HepG2 (cell line): ENCODE results near the gene CCDC97. TPM values are rescaled to one million over a fixed set of nuclear protein-coding genes. Genes with fewer than 3 reads are reported as not detected.
A peak's percentile ranks its signal among the peaks of the same experiment; 100 is the strongest.

Source experiments
- ADNP ChIP-seq: sonication (generic); formaldehyde crosslinking; IDR thresholded peaks from 2 replicates; pipeline ENCODE4 v1.4.0; 2020; ENCODE audit warnings: missing genetic modification reagents
- ARID2 ChIP-seq: sonication (generic); formaldehyde crosslinking; IDR thresholded peaks from 2 replicates; pipeline ENCODE4 v1.8.1; 2022; ENCODE audit warnings: mild to moderate bottlenecking, missing genetic modification reagents, borderline replicate concordance
- CENPX ChIP-seq: sonication (generic); formaldehyde crosslinking; IDR thresholded peaks from 2 replicates; pipeline ENCODE4 v1.9.0; 2021; ENCODE audit warnings: mild to moderate bottlenecking, missing genetic modification reagents, moderate library complexity
- CREB3 ChIP-seq: sonication (generic); formaldehyde crosslinking; IDR thresholded peaks from 2 replicates; pipeline ENCODE4 v1.5.0; 2020; ENCODE audit warnings: missing genetic modification reagents
- DDIT3 ChIP-seq: sonication (generic); formaldehyde crosslinking; IDR thresholded peaks from 2 replicates; pipeline ENCODE4 v1.4.0; 2020; ENCODE audit warnings: mild to moderate bottlenecking, missing genetic modification reagents
- GATAD1 ChIP-seq: IDR thresholded peaks from 2 replicates; pipeline ENCODE4 v1.6.1; 2016; ENCODE audit warnings: missing genetic modification reagents, missing compliant biosample characterization
- HDAC6 ChIP-seq: fragments of 200-600 bp; sonication (generic); IDR thresholded peaks from 2 replicates; pipeline ENCODE4 v1.7.0; 2017; ENCODE audit warnings: mild to moderate bottlenecking, antibody characterized with exemption, low read length, low read depth
- HIVEP1 ChIP-seq: sonication (generic); formaldehyde crosslinking; IDR thresholded peaks from 2 replicates; pipeline ENCODE4 v1.4.0; 2020; ENCODE audit warnings: mild to moderate bottlenecking, missing genetic modification reagents
- HMG20A ChIP-seq: IDR thresholded peaks from 2 replicates; pipeline ENCODE4 v1.6.1; 2016; ENCODE audit warnings: borderline replicate concordance
- ISX ChIP-seq: sonication (generic); formaldehyde crosslinking; conservative IDR thresholded peaks from 2 replicates; pipeline ENCODE4 v1.5.0; 2020; ENCODE audit warnings: missing genetic modification reagents
- KLF12 ChIP-seq: sonication (generic); formaldehyde crosslinking; IDR thresholded peaks from 2 replicates; pipeline ENCODE4 v1.4.0; 2020; ENCODE audit warnings: missing genetic modification reagents, borderline replicate concordance
- MATR3 ChIP-seq: sonication (generic); formaldehyde crosslinking; IDR thresholded peaks from 2 replicates; pipeline ENCODE4 v1.4.0; 2020; ENCODE audit warnings: missing genetic modification reagents
- MAX ChIP-seq: IDR thresholded peaks from 2 replicates; pipeline ENCODE4 v1.6.1; 2012; ENCODE audit warnings: inconsistent platforms
- MEF2D ChIP-seq: sonication (generic); formaldehyde crosslinking; IDR thresholded peaks from 2 replicates; pipeline ENCODE4 v1.5.1; 2020; ENCODE audit warnings: mild to moderate bottlenecking, missing genetic modification reagents
- MEIS2 ChIP-seq: sonication (generic); formaldehyde crosslinking; IDR thresholded peaks from 2 replicates; pipeline ENCODE4 v1.9.0; 2021; ENCODE audit warnings: mild to moderate bottlenecking, missing genetic modification reagents
- NFIC ChIP-seq: IDR thresholded peaks from 2 replicates; pipeline ENCODE4 v1.6.1; 2012; ENCODE audit warnings: mild to moderate bottlenecking, low read length, inconsistent platforms
- PAF1 ChIP-seq: IDR thresholded peaks from 2 replicates; pipeline ENCODE4 v1.6.1; 2016; ENCODE audit warnings: missing genetic modification reagents, missing compliant biosample characterization
- SRF ChIP-seq: IDR thresholded peaks from 2 replicates; pipeline ENCODE4 v1.6.1; 2011; ENCODE audit warnings: mild to moderate bottlenecking, low read depth, low read length, moderate library complexity
- U2AF2 ChIP-seq: fragments of 200-400 bp; formaldehyde crosslinking; IDR thresholded peaks from 2 replicates; pipeline ENCODE4 v1.6.1; 2017; ENCODE audit warnings: low read depth, mild to moderate bottlenecking, low read length
- ZNF224 ChIP-seq: sonication (generic); formaldehyde crosslinking; IDR thresholded peaks from 2 replicates; pipeline ENCODE4 v1.5.0; 2020; ENCODE audit warnings: mild to moderate bottlenecking, missing genetic modification reagents
- ZNF234 ChIP-seq: sonication (generic); formaldehyde crosslinking; conservative IDR thresholded peaks from 2 replicates; pipeline ENCODE4 v1.5.1; 2020; ENCODE audit warnings: mild to moderate bottlenecking, missing genetic modification reagents
- ZNF317 ChIP-seq: sonication (generic); formaldehyde crosslinking; IDR thresholded peaks from 2 replicates; pipeline ENCODE4 v1.5.0; 2020; ENCODE audit warnings: mild to moderate bottlenecking, missing genetic modification reagents
- ZNF446 ChIP-seq: sonication (generic); formaldehyde crosslinking; IDR thresholded peaks from 2 replicates; pipeline ENCODE4 v1.5.0; 2020; ENCODE audit warnings: mild to moderate bottlenecking, missing genetic modification reagents
- ZNF512B ChIP-seq: sonication (generic); formaldehyde crosslinking; IDR thresholded peaks from 2 replicates; pipeline ENCODE4 v1.5.1; 2020; ENCODE audit warnings: missing genetic modification reagents, mild to moderate bottlenecking, borderline replicate concordance
- ZNF703 ChIP-seq: sonication (generic); formaldehyde crosslinking; IDR thresholded peaks from 2 replicates; pipeline ENCODE4 v1.5.1; 2020; ENCODE audit warnings: missing genetic modification reagents, mild to moderate bottlenecking, moderate library complexity, borderline replicate concordance
- ZNF724P ChIP-seq: sonication (generic); formaldehyde crosslinking; IDR thresholded peaks from 2 replicates; pipeline ENCODE4 v1.8.0; 2022; ENCODE audit warnings: missing genetic modification reagents, borderline replicate concordance
- ZNF737 ChIP-seq: sonication (generic); formaldehyde crosslinking; IDR thresholded peaks from 2 replicates; pipeline ENCODE4 v1.5.0; 2020; ENCODE audit warnings: missing genetic modification reagents, mild to moderate bottlenecking, borderline replicate concordance
- polyA plus RNA-seq, 8 experiments: library from polyadenylated mRNA; depleted of rRNA in 3 of 8; stranded (reverse) in 7 of 8; unstranded in 1 of 8; fragments of >200 nt; fragmentation: Illumina TruSeq in 4 of 8; extraction: Trizol in 4 of 8; gene quantifications; 2 replicates each; pipeline versions ENCODE4 v1.2.1 to v1.2.3, GENCODE V29; 2011 to 2016; ENCODE audit warnings: low read depth in 4 of 8, missing spikeins in 1 of 8, mixed read lengths in 1 of 8; ENCODE audit not compliant: insufficient read depth in 1 of 8
- total RNA-seq, 5 experiments: library from RNA; depleted of rRNA; stranded (reverse); fragments of >200 nt; fragmentation: Illumina TruSeq; extraction: Trizol; gene quantifications; 2 replicates each; pipeline ENCODE4 v1.2.3, GENCODE V29; 2016; ENCODE audit warnings: low read depth in 1 of 5

The CCDC97 gene
- total and polyA plus RNA-seq, 2 of the 13 experiments (the other 11 are each of a cell fraction or from before 2014, with no cell fraction given), result 6.2 to 7.3 TPM

- no peak for TF ChIP-seq ZNF512B (CRISPR knock-in tag)
- peak; percentile 45; the same call in 1 of the 2 replicates for TF ChIP-seq MAX
- TF ChIP-seq ADNP (CRISPR knock-in tag), result no peak
- peak; percentile 98 for TF ChIP-seq U2AF2
- no peak for TF ChIP-seq MATR3 (CRISPR knock-in tag)
- TF ChIP-seq HDAC6, result no peak
- TF ChIP-seq ZNF703 (CRISPR knock-in tag), result no peak
- no peak for TF ChIP-seq ZNF737 (CRISPR knock-in tag)
- peak; percentile 66 for TF ChIP-seq SRF
- no peak for TF ChIP-seq ZNF224
- TF ChIP-seq CENPX (CRISPR knock-in tag), result no peak
- TF ChIP-seq PAF1 (CRISPR knock-in tag), result no peak
- TF ChIP-seq NFIC, result no peak
- TF ChIP-seq KLF12, result no peak
- TF ChIP-seq HIVEP1 (CRISPR knock-in tag), result no peak
- TF ChIP-seq ZNF446 (CRISPR knock-in tag), result no peak
- TF ChIP-seq DDIT3 (CRISPR knock-in tag), result no peak
- TF ChIP-seq ISX (CRISPR knock-in tag), result no peak
- peak; percentile 46; the same call in 1 of the 2 replicates for TF ChIP-seq GATAD1
- no peak for TF ChIP-seq ZNF317 (CRISPR knock-in tag)
- no peak for TF ChIP-seq HMG20A (CRISPR knock-in tag)
- no peak for TF ChIP-seq ARID2 (CRISPR knock-in tag)
- no peak for TF ChIP-seq MEF2D (CRISPR knock-in tag)
- no peak for TF ChIP-seq ZNF234 (CRISPR knock-in tag)
- no peak for TF ChIP-seq ZNF724P (CRISPR knock-in tag)
- 0 out of 2 replicates have a peak, but pooled peaks have one; percentile 24 for TF ChIP-seq CREB3 (CRISPR knock-in tag)
- TF ChIP-seq MEIS2, result no peak
These were observed 54.0 kb downstream of the CCDC97 start, which contains the start of gene B9D2 (continued) for GRCh38 chr19:41363753-41364523.
